ENCODE results near the gene PALLD. TPM values are rescaled to one million over a fixed set of nuclear protein-coding genes. Genes with fewer than 3 reads are reported as not detected.

The PALLD gene
- total RNA-seq, 2 experiments from 2014 or later: 0.49 to 0.78 TPM

DNA sequence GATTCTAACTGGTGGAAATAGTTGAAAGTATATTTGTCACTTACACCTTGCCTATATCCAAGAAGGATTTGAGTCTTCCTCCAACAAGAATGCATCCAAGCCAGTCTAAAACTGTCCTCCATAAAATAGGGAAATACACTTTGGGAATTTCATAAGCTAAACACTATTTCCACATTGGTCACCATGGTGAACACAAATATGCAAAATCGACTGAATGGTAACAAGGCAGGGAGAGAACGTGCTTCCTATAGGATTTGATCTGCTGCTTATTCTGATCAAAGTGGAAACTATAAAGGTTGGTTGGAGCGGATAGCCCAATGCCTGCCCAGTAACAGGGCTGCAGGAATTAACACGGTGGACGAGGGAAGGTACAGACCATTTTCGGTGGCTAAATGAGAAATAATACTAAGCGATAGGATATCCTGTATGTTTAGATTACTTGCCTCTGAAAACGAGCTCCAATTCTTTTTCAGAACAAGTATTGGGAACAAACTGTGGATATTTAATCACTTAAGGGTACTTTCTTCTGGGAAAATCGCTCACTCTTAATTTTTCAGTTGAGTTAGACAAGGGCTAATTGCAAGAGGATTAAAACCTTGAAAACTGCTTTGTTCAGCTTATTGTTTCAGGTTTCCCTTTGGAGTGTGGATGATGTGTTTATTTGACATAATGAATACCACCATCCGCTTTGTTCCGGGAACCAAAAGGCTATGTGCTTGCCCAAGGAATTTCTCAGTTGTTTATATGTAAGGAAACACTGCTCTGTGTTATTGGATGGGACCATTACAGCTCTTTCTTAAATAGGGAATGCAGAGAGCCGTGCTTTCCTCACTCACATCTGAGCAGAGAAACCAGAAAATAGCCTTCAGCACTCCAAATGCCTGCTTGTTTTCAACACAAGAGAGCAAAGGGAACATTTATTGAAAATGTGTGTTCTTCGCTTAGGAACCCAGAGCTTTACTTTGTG is 318.8 kb downstream of the PALLD start:
- Mint-ChIP-seq H3K9me3 (no peaks in the 10 kb centered on the region), H3K4me1 (ENCODE audit: low read depth) (no peaks in the 10 kb centered on the region), H3K27me3 (peaks cover 49% of the 10 kb centered on the region), H3K4me3 (no peak overlapping the region), H3K36me3 (ENCODE audit: low read depth) (no peaks in the 10 kb centered on the region), H3K27ac (no peak overlapping the region)
- ATAC-seq (ENCODE audit: poor library complexity): no peak
- no peaks in the 10 kb centered on the region for H3K9me3 ChIP-seq (ENCODE audit: control insufficient read depth in 1 of 2, insufficient read depth in 1 of 2, low read length in 2 of 2)
- intact Hi-C loops (cut with DNase I, micrococcal nuclease): no loop called here
- H3K4me1 ChIP-seq (ENCODE audit: insufficient read depth, low read length): no peaks in the 10 kb centered on the region
- H3K36me3 ChIP-seq (ENCODE audit: insufficient read depth, low read length): no peaks in the 10 kb centered on the region
- DNase-seq: no peak
- ChIA-PET POLR2A (no interaction called here), CTCF (no interaction called here)
- H3K27me3 ChIP-seq (ENCODE audit: control insufficient read depth in 1 of 2, insufficient read depth in 2 of 2, low read length in 2 of 2): peaks cover 2 to 22% of the 10 kb centered on the region in 2 experiments
- H3K4me3 ChIP-seq (ENCODE audit: low read length): no peak overlapping the region
- no peak for TF ChIP-seq CTCF (IDR thresholded peaks at IDR 0.05)
- no peak overlapping the region for H3K27ac ChIP-seq (ENCODE audit: low read depth in 1 of 2, low read length in 2 of 2)

- H3K9me3 Mint-ChIP-seq: no peaks in the 10 kb centered on the region
- CTCF ChIA-PET: no interaction called here
- no peaks in the 10 kb centered on the region for H3K4me1 Mint-ChIP-seq (ENCODE audit: low read depth)
- Histone ChIP-seq H3K4me1 (ENCODE audit: insufficient read depth, low read length) (no peaks in the 10 kb centered on the region), H3K4me3 (ENCODE audit: low read length) (no peak overlapping the region), H3K9me3 (ENCODE audit: control insufficient read depth in 1 of 2, insufficient read depth in 1 of 2, low read length in 2 of 2) (no peaks in the 10 kb centered on the region), H3K27me3 (ENCODE audit: control insufficient read depth in 1 of 2, insufficient read depth in 2 of 2, low read length in 2 of 2) (peaks cover 2 to 22% of the 10 kb centered on the region in 2 experiments), H3K36me3 (ENCODE audit: insufficient read depth, low read length) (no peaks in the 10 kb centered on the region), H3K27ac (ENCODE audit: low read depth in 1 of 2, low read length in 2 of 2) (no peak overlapping the region)
- no peak for TF ChIP-seq CTCF (IDR thresholded peaks at IDR 0.05)
- intact Hi-C loops (cut with DNase I, micrococcal nuclease): no loop called here
- DNase-seq (no peak), ATAC-seq (ENCODE audit: poor library complexity) (no peak)
- H3K36me3 Mint-ChIP-seq (ENCODE audit: low read depth): no peaks in the 10 kb centered on the region
- peaks cover 55% of the 10 kb centered on the region for H3K27me3 Mint-ChIP-seq
- no peak overlapping the region for H3K27ac Mint-ChIP-seq
- no peak overlapping the region for H3K4me3 Mint-ChIP-seq
- POLR2A ChIA-PET: interaction anchor here (0.8 kb wide), 1 partner anchor 14 kb away, joined by 4 read pairs; no protein-coding TSS in a partner anchor
Observed at GRCh38 chr4:168817370-168817769, 320.5 kb downstream of the PALLD start.

DNA sequence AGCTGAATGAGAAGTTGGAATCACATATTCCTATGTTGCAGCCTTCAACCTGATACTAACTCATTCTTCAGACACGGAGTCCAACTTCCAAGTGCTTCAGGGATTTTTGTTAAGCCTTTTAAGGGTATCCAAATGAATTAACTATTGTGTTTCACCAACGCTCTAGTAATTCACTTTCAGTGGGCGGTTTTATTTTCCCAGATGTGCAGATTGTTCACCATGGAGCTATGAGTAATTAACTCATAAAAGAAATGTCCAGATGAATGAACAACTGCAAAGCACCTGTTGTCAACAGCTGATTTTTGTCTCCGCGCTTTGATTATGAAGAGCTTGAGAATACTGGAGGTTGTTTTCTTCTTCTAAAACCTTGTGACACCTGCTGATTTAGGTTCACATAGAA is 325.6 kb downstream of the PALLD start:
- DNase-seq: no peak
- H3K27me3 ChIP-seq (ENCODE audit: control insufficient read depth in 1 of 2, insufficient read depth in 2 of 2, low read length in 2 of 2): peaks cover 2 to 13% of the 10 kb centered on the region in 2 experiments
- H3K27ac ChIP-seq (ENCODE audit: low read depth in 1 of 2, low read length in 2 of 2): no peak overlapping the region
- Mint-ChIP-seq H3K36me3 (ENCODE audit: low read depth) (no peaks in the 10 kb centered on the region), H3K9me3 (no peaks in the 10 kb centered on the region), H3K4me3 (no peak overlapping the region), H3K27me3 (peaks cover 37% of the 10 kb centered on the region), H3K4me1 (ENCODE audit: low read depth) (no peaks in the 10 kb centered on the region), H3K27ac (no peak overlapping the region)
- H3K36me3 ChIP-seq (ENCODE audit: insufficient read depth, low read length): no peaks in the 10 kb centered on the region
- H3K4me1 ChIP-seq (ENCODE audit: insufficient read depth, low read length): no peaks in the 10 kb centered on the region
- no peak for TF ChIP-seq CTCF (IDR thresholded peaks at IDR 0.05)
- CTCF ChIA-PET: no interaction called here
- no peaks in the 10 kb centered on the region for H3K9me3 ChIP-seq (ENCODE audit: control insufficient read depth in 1 of 2, insufficient read depth in 1 of 2, low read length in 2 of 2)
- H3K4me3 ChIP-seq (ENCODE audit: low read length): no peak overlapping the region
- intact Hi-C loops (cut with DNase I, micrococcal nuclease): no loop called here
- POLR2A ChIA-PET: no interaction called here
- ATAC-seq (ENCODE audit: poor library complexity): no peak
